Measurements from ENCODE around the gene PISD. TPM values are rescaled to one million over a fixed set of nuclear protein-coding genes. Genes with fewer than 3 reads are reported as not detected.
A peak's percentile ranks its signal among the peaks of the same experiment; 100 is the strongest.

Gene PISD
- total and polyA plus RNA-seq, 9 of the 15 experiments (the other 6 are each of a cell fraction or from before 2014, with no cell fraction given) = 24.5 to 65.9 (median 36.6) TPM

DNA sequence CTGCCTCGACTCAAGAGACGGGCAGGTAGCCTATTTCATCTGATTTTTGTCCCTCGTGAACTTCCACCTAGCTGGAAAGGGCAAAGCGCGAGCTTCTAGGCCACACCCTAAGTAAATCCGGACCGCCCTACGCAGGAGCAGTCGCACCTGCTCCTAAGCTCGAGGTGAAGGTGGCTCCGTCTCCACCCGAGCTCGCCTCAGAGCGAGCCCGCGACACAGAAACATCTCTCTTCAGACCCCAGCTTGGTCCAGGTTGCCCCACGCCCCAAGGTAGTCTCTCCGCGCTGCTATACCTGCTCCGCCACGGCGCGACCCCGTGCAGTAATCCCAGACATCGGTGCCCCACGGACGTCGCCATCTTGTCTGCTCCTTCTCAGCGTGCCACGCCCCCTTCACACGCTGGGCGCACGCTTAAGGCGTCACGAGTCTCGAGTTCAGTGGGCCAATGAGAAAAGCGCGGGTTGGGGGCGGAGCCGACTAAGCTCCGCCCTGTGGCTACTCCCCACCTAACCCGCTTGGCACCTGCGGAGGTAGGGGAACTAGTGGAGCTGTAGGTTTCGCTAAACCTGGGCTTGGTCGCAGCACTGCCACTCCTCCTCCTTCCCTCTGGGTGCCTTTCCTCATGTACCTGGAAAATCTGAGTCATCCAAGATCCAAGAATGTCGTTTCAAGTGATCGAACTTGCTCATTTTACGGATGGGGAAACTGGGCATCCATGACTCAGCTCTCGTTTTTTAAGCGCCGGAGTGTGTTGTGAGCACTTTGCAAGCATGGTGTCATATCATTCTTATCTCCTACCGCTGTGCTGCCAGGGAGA is at the start of gene PISD (continued):
- 0 out of 2 replicates have a peak, but pooled peaks have one; percentile 16 for TF ChIP-seq ZNF407 (IDR thresholded peaks at IDR 0.05; ENCODE audit: low read depth)
- no peak for TF ChIP-seq SMARCE1 (IDR thresholded peaks at IDR 0.05)
- TF ChIP-seq RBBP5 (IDR thresholded peaks at IDR 0.05; ENCODE audit: borderline replicate concordance, insufficient read depth, low read length, poor library complexity, severe bottlenecking) = peak; percentile 85
- peak; percentile 57 for TF ChIP-seq PML (IDR thresholded peaks at IDR 0.05; ENCODE audit: low read length)
- peak; percentile 70; the same call in 1 of the 2 replicates for TF ChIP-seq NFATC3 (IDR thresholded peaks at IDR 0.05)
- peak; percentile 78 for TF ChIP-seq HCFC1 (IDR thresholded peaks at IDR 0.05; ENCODE audit: low read depth, low read length)
- TF ChIP-seq ATF7 (IDR thresholded peaks at IDR 0.05) = peak; percentile 61
- TF ChIP-seq, protein P1, sequence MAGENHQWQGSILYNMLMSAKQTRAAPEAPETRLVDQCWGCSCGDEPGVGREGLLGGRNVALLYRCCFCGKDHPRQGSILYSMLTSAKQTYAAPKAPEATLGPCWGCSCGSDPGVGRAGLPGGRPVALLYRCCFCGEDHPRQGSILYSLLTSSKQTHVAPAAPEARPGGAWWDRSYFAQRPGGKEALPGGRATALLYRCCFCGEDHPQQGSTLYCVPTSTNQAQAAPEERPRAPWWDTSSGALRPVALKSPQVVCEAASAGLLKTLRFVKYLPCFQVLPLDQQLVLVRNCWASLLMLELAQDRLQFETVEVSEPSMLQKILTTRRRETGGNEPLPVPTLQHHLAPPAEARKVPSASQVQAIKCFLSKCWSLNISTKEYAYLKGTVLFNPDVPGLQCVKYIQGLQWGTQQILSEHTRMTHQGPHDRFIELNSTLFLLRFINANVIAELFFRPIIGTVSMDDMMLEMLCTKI (IDR thresholded peaks at IDR 0.05; ENCODE audit: partially characterized antibody) = no peak
- TF ChIP-seq CBFA2T3 (IDR thresholded peaks at IDR 0.05) = no peak
- peak; percentile 97 for TF ChIP-seq ARID4B (CRISPR knock-in tag; IDR thresholded peaks at IDR 0.05)
- TF ChIP-seq HSF4 (CRISPR knock-in tag; IDR thresholded peaks at IDR 0.05; ENCODE audit: borderline replicate concordance) = no peak
